Activated naive CD8-positive, alpha-beta T cell (primary cell): ENCODE measurements around the gene TMEM267.
A peak's percentile ranks its signal among the peaks of the same experiment; 100 is the strongest.
"Not testable (repeated sequence)": the region's sequence is repeated elsewhere in the genome, so short reads cannot be mapped to it uniquely, and the experiment has no call there.

ENCODE experiments used
- H3K27ac Mint-ChIP-seq: one replicate; pipeline ENCODE4 v1.8.0; 2021; ENCODE audit warnings: mixed read lengths
- H3K27me3 Mint-ChIP-seq: one replicate; pipeline ENCODE4 v1.8.0; 2021; ENCODE audit warnings: mixed read lengths
- H3K36me3 Mint-ChIP-seq: one replicate; pipeline ENCODE4 v1.8.0; 2021; ENCODE audit warnings: mixed read lengths
- H3K4me1 Mint-ChIP-seq: one replicate; pipeline ENCODE4 v1.8.0; 2021; ENCODE audit warnings: low read depth, mixed read lengths
- H3K4me3 Mint-ChIP-seq: one replicate; pipeline ENCODE4 v1.8.0; 2021; ENCODE audit warnings: mild to moderate bottlenecking, mixed read lengths
- H3K9me3 Mint-ChIP-seq: one replicate; pipeline ENCODE4 v1.8.0; 2021; ENCODE audit warnings: low read depth, mixed read lengths

Gene TMEM267, protein sequence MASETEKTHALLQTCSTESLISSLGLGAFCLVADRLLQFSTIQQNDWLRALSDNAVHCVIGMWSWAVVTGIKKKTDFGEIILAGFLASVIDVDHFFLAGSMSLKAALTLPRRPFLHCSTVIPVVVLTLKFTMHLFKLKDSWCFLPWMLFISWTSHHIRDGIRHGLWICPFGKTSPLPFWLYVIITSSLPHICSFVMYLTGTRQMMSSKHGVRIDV

DNA sequence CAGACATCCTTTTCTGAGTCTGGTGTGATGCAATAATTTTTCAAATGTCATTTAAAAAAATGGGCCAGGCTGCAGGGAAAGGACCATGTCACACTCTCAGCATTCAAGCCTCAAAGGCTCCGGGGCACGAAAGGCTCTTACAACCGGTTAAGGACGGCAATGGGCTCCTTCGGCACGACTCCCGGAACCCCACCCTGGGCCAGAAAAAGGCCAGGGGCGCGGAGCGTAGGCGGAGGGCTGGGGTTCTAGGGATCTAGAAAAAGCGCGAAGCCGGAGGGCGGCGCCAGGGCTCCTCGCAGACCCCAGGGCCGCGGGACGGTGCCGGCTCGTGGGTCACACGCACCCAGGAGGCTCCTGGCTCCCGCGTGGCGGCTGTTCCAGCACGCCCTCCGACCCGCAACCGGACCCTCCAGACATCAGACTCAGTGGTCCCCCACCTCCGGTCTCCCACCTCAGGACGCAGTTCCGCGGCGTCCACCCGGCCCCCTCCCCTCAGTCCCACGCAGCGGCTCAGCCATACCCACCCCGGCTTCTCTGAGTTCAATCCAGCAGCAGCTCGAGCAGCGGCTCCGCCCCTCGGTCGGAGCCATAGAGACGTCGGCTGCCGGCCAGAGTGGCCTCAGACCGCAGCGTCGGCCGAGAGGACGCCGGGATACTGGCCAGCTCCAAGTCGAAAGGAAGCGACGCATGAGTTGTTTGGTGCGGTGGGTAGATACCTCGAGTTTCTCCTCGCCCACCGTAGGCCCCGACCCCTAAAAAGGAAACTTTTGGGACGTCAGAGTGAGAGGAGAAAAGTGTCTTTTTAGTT is at the start of gene TMEM267:
Gene TMEM267, minus strand, starts transcription at position 568 of the 808 bp plus-strand sequence. CDS start 29,896 bp downstream, outside the sequence.
- H3K36me3 Mint-ChIP-seq, result peaks cover 5% of the 10 kb centered on the region
- peaks cover 54% of the 10 kb centered on the region for H3K4me1 Mint-ChIP-seq
- H3K27ac Mint-ChIP-seq, result peak within 1 kb of the TSS; percentile 100
- no peaks in the 10 kb centered on the region for H3K27me3 Mint-ChIP-seq
- no peaks in the 10 kb centered on the region for H3K9me3 Mint-ChIP-seq
- peak within 1 kb of the TSS; percentile 99 for H3K4me3 Mint-ChIP-seq

DNA sequence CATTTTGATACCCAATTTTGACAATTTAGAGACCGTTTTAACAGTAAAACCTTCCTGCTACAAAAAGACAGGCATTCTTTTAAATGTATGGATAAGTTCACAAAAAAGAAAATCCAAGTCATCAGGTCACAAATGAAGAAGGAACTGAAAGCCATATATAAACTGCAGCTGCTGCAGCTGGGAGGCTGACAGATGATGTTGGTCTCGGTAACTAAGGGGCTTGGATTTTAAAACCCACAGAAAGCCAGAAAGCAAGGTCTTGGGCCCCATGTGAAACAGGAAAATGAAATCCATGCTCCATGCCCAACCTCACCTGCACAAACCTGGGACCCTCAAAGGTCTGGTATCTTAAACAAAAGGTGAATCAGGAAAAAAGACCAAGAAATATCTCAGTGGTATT is 47.0 kb upstream of the TMEM267 start:
- peaks cover 12% of the 10 kb centered on the region for H3K36me3 Mint-ChIP-seq
- H3K27me3 Mint-ChIP-seq, result no peaks in the 10 kb centered on the region

DNA sequence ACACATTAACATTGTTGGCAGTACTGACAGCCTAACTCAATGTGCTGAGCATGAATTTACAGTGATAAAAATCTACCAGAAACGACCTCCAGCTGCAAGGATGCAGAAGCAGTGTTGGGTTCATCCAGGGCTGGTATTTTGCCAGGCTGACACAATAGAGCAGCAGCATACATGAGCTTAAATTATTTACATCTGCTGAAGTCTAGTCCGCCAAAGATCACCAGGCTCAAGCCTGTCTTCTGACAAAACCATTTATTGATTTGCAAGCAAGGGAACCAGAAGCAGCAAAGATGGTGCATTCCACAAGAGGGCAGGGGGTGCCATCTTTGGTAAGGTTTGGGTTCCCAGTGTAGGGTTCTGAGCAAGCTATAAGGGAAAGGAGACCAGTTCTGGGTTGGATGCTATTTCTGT is 40.0 kb upstream of the TMEM267 start:
- H3K27me3 Mint-ChIP-seq, result no peaks in the 10 kb centered on the region
- H3K4me1 Mint-ChIP-seq, result no peaks in the 10 kb centered on the region
- H3K27ac Mint-ChIP-seq, result no peak overlapping the region
- no peaks in the 10 kb centered on the region for H3K9me3 Mint-ChIP-seq
- no peak overlapping the region for H3K4me3 Mint-ChIP-seq
- peaks cover 25% of the 10 kb centered on the region for H3K36me3 Mint-ChIP-seq

More for the DNA sequence above, 47.0 kb upstream of the TMEM267 start:
- H3K4me1 Mint-ChIP-seq, result peaks cover 12% of the 10 kb centered on the region
- H3K4me3 Mint-ChIP-seq, result no peak overlapping the region
- H3K9me3 Mint-ChIP-seq, result no peaks in the 10 kb centered on the region
- H3K27ac Mint-ChIP-seq, result no peak overlapping the region

DNA sequence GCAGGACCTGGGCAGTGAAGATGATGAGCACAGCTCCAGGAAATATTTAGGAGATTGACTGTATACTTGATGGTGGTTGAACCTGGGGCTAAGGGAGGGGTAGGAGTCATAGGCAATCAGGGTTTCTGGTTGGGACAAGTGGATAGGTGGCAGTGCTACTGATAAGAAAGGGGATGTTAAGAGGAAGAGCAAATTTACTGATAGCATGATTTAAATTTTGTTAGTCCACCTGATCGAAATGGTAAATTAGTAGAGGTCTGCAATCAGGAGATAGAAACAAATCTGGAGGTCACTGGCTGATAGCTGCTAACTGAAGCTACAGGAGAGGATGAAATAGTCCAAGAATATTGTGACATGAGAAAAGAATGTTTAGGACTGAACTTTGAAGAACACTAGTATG is 37.0 kb upstream of the TMEM267 start:
- Mint-ChIP-seq H3K4me3 (no peak overlapping the region), H3K27ac (no peak overlapping the region), H3K9me3 (no peaks in the 10 kb centered on the region)

DNA sequence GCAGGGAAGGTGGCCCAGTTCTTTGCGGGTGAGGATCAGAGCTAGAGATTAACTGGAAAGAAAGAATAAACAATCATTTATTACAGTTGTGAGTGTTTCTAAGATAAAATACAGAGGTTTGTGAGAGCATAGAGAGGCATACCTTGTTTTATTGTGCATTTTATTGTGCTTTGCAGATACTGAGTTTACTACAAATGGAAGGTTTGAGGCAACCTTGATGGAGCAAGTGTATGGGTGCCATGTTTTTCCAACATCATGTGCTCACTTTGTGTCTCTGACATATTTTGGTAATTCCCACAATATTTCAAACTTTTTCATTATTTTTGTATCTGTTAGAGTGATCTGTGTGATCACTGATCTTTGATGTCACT is 32.0 kb upstream of the TMEM267 start:
- H3K27me3 Mint-ChIP-seq, result no peaks in the 10 kb centered on the region
- peak overlapping the region; percentile 95 for H3K27ac Mint-ChIP-seq
- peaks cover 16% of the 10 kb centered on the region for H3K36me3 Mint-ChIP-seq
- no peaks in the 10 kb centered on the region for H3K9me3 Mint-ChIP-seq
- H3K4me1 Mint-ChIP-seq, result peaks cover 35% of the 10 kb centered on the region
- peak overlapping the region; percentile 94 for H3K4me3 Mint-ChIP-seq

More for the DNA sequence above, 37.0 kb upstream of the TMEM267 start:
- Mint-ChIP-seq H3K4me1 (peaks cover 6% of the 10 kb centered on the region), H3K36me3 (peaks cover 23% of the 10 kb centered on the region), H3K27me3 (no peaks in the 10 kb centered on the region)

DNA sequence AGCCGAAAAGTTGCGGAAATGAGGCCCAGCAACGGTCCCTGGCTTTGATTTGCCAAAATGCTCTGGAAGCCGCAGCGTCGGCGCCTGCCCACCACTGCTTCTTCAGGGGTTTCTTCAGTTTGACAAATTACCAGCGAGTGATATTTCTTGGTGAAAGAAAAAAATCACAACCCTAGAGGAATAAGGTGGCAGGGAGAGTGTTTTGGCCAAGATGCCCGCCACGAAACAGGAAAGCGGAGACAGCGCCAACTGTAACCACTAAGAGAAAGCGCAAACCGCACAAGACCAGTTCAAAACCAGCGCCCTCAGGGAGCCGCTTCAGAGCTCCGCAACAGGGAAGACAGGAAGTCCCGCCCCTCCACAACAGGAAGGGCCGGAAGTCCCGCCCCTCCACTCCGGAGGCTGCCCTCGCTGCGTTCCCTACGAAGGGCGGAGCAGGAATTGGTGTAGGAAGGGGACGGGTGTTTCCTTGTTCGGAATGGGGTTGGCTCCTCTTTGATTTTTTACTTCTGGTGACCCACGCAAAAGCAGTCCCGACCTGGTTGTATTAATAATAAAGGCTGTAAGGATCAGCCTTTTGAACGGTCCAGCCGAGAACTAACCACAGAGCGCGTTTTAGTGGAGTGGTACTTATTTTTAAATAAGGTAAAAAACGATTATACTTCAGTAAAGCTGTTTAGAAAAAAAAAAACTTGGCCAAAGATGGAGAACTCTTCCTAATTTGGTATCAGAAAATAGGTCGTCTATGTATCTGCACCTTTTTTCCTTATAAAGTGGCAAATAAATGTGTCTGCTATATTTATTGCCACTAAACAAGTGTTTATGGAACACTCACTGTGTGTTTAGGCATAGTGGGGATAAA is 31.4 kb upstream of the TMEM267 start, which contains the start of gene C5orf34:
Gene C5orf34, minus strand, starts transcription at position 333 of the 862 bp plus-strand sequence. CDS start 5,809 bp downstream, outside the sequence.
- H3K27me3 Mint-ChIP-seq, result no peaks in the 10 kb centered on the region
- H3K4me1 Mint-ChIP-seq, result peaks cover 37% of the 10 kb centered on the region
- peak within 1 kb of the TSS; percentile 94 for H3K4me3 Mint-ChIP-seq
- H3K36me3 Mint-ChIP-seq, result peaks cover 13% of the 10 kb centered on the region
- H3K9me3 Mint-ChIP-seq, result no peaks in the 10 kb centered on the region
- peak within 1 kb of the TSS; percentile 95 for H3K27ac Mint-ChIP-seq

DNA sequence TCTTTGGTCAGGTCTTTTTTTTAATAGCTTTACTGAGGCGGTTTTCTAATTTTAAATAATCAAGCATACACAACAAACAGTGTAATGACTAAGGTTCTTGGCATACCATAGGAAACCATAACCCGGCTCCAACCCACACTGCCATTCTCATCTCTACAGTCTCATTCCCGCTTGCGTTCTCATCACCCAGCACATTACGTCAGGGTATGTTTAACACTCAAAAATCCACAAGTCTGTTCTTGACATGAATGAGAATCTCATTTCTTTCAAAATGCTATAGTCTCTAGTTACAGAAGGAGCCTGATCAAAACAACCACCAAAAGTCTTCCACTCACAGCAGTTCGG is 30.8 kb upstream of the TMEM267 start:
- Mint-ChIP-seq H3K27ac (peak overlapping the region; percentile 95), H3K4me1 (peaks cover 37% of the 10 kb centered on the region), H3K4me3 (peak overlapping the region; percentile 94), H3K36me3 (peaks cover 13% of the 10 kb centered on the region), H3K9me3 (no peaks in the 10 kb centered on the region), H3K27me3 (no peaks in the 10 kb centered on the region)

DNA sequence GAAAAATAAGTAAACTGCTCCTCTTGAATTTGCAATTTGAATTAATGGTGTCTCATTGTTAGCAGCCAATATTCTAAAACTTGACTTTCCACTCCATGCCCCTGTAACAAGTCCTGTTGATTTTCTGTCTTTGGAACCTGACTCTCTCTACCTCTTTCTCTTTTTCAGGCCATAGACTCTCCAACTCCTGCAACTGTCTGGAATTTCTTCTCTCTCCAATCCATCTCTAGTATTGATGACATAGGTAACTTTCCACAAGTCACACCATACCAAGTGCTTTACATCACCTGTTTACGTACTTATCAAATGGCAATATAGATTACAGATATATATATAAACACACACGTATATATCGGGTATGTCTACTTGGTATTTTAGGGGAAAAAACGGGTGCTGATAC is 30.4 kb upstream of the TMEM267 start:
- Mint-ChIP-seq H3K9me3 (no peaks in the 10 kb centered on the region), H3K27ac (peak overlapping the region; percentile 95), H3K27me3 (no peaks in the 10 kb centered on the region), H3K36me3 (peaks cover 13% of the 10 kb centered on the region), H3K4me1 (peaks cover 37% of the 10 kb centered on the region), H3K4me3 (peak overlapping the region; percentile 94)

DNA sequence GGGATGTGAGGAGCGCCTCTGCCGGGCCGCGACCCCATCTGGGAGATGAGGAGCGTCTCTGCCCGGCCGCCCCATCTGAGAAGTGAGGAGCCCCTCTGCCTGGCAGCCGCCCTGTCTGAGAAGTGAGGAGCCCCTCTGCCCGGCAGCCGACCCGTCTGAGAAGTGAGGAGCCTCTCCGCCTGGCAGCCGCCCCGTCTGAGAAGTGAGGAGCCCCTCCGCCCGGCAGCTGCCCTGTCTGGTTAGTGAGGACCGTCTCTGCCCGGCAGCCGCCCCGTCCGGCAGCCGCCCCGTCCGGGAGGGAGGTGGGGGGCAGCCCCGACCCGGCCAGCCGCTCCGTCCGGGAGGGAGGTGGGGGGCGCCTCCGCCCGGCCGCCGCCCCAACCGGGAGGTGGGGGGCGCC is 27.4 kb upstream of the TMEM267 start:
- H3K27ac Mint-ChIP-seq, H3K27me3 Mint-ChIP-seq, H3K4me3 Mint-ChIP-seq, H3K9me3 Mint-ChIP-seq: not testable (repeated sequence)
- Mint-ChIP-seq H3K4me1 (peaks cover 33% of the 10 kb centered on the region), H3K36me3 (peaks cover 10% of the 10 kb centered on the region)

DNA sequence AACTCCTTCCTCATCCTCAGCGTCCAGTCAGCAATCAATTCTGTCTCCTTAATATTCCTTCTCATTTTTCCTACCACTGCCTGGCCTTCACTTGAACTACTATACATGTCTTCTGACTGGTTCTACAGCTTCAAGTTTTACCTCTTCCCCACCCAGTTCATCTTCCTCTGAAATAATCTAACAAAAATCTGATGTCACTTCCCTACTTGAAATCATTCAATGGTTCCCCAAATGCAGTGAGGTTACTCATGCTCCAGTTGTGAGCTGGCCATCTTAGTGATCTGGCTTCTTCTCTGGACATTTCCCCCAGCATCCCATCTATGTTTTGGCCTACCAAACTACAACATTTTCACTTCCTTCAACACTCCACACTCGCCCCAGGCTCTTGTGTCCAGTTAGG is 14.9 kb upstream of the TMEM267 start:
- H3K9me3 Mint-ChIP-seq, result no peaks in the 10 kb centered on the region
- peaks cover 24% of the 10 kb centered on the region for H3K36me3 Mint-ChIP-seq
- no peaks in the 10 kb centered on the region for H3K27me3 Mint-ChIP-seq
- no peaks in the 10 kb centered on the region for H3K4me1 Mint-ChIP-seq
- H3K27ac Mint-ChIP-seq, result no peak overlapping the region
- H3K4me3 Mint-ChIP-seq, result no peak overlapping the region

DNA sequence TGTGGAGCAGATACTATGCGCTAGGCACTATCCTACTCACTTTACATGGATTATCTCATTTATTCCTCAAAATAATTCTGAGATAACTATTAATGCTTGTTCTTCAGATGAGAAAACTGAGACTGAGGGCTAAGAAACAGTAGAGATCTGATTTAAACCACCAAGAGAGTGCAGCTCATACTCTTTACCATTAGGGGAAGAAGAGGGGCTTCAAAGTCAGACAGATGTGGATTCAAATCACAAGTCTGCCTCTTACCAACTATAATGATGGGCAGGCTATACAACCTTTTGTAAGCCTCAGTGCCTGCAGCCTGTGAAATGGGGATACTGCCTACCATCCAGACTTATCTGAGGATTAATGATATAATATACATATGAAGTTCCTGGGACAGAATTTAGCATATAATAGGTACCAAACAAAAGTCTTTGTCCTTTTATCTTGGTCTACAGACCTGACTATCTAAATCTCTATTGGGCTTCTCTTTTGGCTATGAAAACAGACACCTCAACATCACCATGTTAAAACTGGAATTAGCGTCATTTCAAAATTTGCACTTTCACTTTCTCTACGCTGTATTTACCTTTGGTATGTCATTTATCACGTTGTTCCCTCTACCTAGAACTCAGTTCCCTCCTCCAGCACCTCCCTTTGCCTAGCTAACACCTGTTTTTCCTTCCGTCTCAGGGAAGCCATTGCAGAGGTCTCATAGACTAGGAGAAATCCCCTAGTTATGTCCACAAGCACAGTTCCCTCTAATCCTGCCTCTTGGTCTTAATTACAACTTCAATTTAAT is 13.8 kb upstream of the TMEM267 start:
- no peaks in the 10 kb centered on the region for H3K27me3 Mint-ChIP-seq
- no peaks in the 10 kb centered on the region for H3K9me3 Mint-ChIP-seq
- H3K36me3 Mint-ChIP-seq, result peaks cover 16% of the 10 kb centered on the region
- H3K4me3 Mint-ChIP-seq, result no peak overlapping the region
- no peaks in the 10 kb centered on the region for H3K4me1 Mint-ChIP-seq
- H3K27ac Mint-ChIP-seq, result no peak overlapping the region

DNA sequence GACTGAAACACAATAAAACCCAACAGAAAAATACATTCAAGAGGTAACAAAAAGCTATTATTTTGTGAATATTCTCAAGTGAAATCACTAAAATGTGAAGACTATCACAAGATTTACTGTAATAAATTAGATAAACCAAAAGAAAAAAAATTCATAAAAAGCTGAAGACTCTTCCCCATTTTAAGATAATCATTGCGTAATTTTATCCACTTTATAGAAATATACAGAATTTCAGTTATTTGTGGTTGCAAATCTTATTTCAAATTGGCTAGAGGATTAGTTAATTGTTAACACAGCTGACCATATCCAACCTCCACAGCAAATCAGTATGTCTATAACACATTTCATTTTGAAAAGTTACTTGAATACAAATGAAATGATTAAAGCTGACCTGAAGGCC is 7.7 kb upstream of the TMEM267 start:
- Mint-ChIP-seq H3K9me3 (no peaks in the 10 kb centered on the region), H3K27me3 (no peaks in the 10 kb centered on the region), H3K36me3 (peaks cover 7% of the 10 kb centered on the region), H3K4me3 (no peak overlapping the region), H3K27ac (no peak overlapping the region), H3K4me1 (peaks cover 4% of the 10 kb centered on the region)

DNA sequence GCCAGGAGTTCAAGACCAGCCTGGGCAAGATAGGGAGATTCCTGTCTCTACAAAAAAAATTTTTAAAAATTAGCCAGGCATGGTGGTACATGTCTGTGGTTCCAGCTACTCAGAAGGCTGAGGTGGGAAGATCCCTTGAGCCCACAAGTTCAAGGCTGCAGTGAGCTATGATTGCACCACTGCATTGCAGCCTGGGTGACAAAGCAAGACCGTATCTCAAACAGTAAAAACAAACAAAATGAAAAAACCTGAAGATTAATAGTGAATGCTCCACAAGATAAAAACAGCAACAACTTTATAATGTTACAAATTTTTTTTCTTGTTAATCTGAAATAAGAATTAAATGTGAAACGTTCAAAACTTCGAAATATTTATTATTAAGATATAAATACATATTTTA is 2.7 kb upstream of the TMEM267 start:
- H3K27ac Mint-ChIP-seq, result peak overlapping the region; percentile 100
- H3K4me1 Mint-ChIP-seq, result peaks cover 40% of the 10 kb centered on the region
- no peak overlapping the region for H3K4me3 Mint-ChIP-seq
- H3K36me3 Mint-ChIP-seq, result peaks cover 9% of the 10 kb centered on the region
- no peaks in the 10 kb centered on the region for H3K27me3 Mint-ChIP-seq
- no peaks in the 10 kb centered on the region for H3K9me3 Mint-ChIP-seq

DNA sequence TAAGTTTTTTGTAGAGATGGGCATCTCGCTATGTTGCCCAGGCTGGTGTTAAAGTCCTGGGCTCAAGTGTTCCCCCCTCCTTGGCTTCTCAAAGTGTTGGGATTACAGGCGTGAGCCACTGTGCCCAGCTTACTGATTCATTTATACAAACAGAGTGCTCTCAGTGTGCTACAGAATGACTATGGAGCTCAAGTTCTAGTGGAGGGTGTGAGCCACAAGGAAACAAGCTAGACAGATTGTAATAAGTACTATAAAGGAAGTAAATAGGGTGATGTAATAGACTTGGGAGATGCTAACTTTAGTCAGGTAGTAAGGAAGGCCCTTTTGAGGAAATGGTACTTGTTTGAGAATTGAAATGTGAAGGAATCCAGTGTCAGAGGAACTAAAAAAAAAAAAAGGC is 1.7 kb upstream of the TMEM267 start:
- peak overlapping the region; percentile 100 for H3K27ac Mint-ChIP-seq
- H3K4me1 Mint-ChIP-seq, result peaks cover 43% of the 10 kb centered on the region
- peaks cover 9% of the 10 kb centered on the region for H3K36me3 Mint-ChIP-seq
- no peaks in the 10 kb centered on the region for H3K9me3 Mint-ChIP-seq
- peak overlapping the region; percentile 24 for H3K4me3 Mint-ChIP-seq
- no peaks in the 10 kb centered on the region for H3K27me3 Mint-ChIP-seq
